Aorta (tissue), 5 donors: ENCODE measurements around the gene TSHZ2. TPM values are rescaled to one million over a fixed set of nuclear protein-coding genes. Genes with fewer than 3 reads are reported as not detected.

Source experiments
- ATAC-seq: fragments of 200-7000 bp; cut with Tn5 transposase; one replicate; pipeline ENCODE4 v1.9.1; 2022; ENCODE audit warnings: moderate library complexity; ENCODE audit not compliant: low FRiP score
- DNase-seq, 2 donors: peaks; one replicate each; pipeline ENCODE4 v3.0.0-alpha.2; 2020
- H3K27ac ChIP-seq, 2 donors: one replicate each; pipeline ENCODE4 v1.5.1; 2013; ENCODE audit warnings: low read length in 2 of 2, mild to moderate bottlenecking in 2 of 2, moderate library complexity in 2 of 2, control low read depth in 1 of 2, inconsistent platforms in 1 of 2, low read depth in 1 of 2
- H3K27me3 ChIP-seq, 2 donors: one replicate each; pipeline ENCODE4 v1.6.1; 2013; ENCODE audit warnings: control low read depth in 1 of 2, low read length in 1 of 2, mild to moderate bottlenecking in 1 of 2, moderate library complexity in 1 of 2; ENCODE audit not compliant: insufficient read depth in 2 of 2, control insufficient read depth in 1 of 2
- H3K36me3 ChIP-seq, 2 donors: one replicate each; pipeline ENCODE4 v1.6.1; 2013; ENCODE audit warnings: control low read depth in 1 of 2, low read length in 1 of 2, mild to moderate bottlenecking in 1 of 2; ENCODE audit not compliant: insufficient read depth in 2 of 2, control insufficient read depth in 1 of 2
- H3K4me1 ChIP-seq, 2 donors: one replicate each; pipeline ENCODE4 v1.6.1; 2013; ENCODE audit warnings: low read length in 2 of 2, control low read depth in 1 of 2, mild to moderate bottlenecking in 1 of 2, moderate library complexity in 1 of 2; ENCODE audit not compliant: insufficient read depth in 2 of 2, control insufficient read depth in 1 of 2
- H3K4me3 ChIP-seq, 2 donors: one replicate each; pipeline ENCODE4 v1.5.1; 2013; ENCODE audit warnings: low read length in 2 of 2, control low read depth in 1 of 2, mild to moderate bottlenecking in 1 of 2
- H3K9me3 ChIP-seq: one replicate; pipeline ENCODE4 v1.6.1; 2013; ENCODE audit warnings: mild to moderate bottlenecking, low read length; ENCODE audit not compliant: control insufficient read depth
- WGBS, 2 donors: extraction: QIAGEN DNeasy Blood & Tissue Kit; methylation state at CpG; one replicate each; pipeline ENCODE4 v1.1.7; 2013; 5-methylcytosine and 5-hydroxymethylcytosine counted together
- intact Hi-C, 2 donors: fragments of 100-400 bp; cut with DNase I; formaldehyde crosslinking; loops; one replicate each; pipeline versions ENCODE4 v1.14.2 to v1.15.0; 2022
- polyA plus RNA-seq, 2 donors: library from polyadenylated mRNA; stranded (reverse); fragments of 200-250 nt; gene quantifications; one replicate each; pipeline ENCODE4 v1.2.3, GENCODE V29; 2013
- total RNA-seq, 2 donors: library from RNA; stranded (reverse); fragmentation: NEBNext Ultra II Directional; extraction: Animal tissue kit (Norgen Biotek cat#: 25700); gene quantifications; one replicate each; pipeline ENCODE4 v1.2.1, GENCODE V29; 2021
- donor health status: healthy with polysubstance abuse.
- donor health status: Bipolar disorder and iron deficiency.
- donor health status: DM: no; HTN: no; CAD: no.
- donor health status: DM: no; HTN: no; CAD: no.
- donor health status: DM: yes; HTN: yes; CAD: no.

The TSHZ2 gene
- total and polyA plus RNA-seq, 4 donors = 0.08 to 95.4 (median 13.3) TPM

DNA sequence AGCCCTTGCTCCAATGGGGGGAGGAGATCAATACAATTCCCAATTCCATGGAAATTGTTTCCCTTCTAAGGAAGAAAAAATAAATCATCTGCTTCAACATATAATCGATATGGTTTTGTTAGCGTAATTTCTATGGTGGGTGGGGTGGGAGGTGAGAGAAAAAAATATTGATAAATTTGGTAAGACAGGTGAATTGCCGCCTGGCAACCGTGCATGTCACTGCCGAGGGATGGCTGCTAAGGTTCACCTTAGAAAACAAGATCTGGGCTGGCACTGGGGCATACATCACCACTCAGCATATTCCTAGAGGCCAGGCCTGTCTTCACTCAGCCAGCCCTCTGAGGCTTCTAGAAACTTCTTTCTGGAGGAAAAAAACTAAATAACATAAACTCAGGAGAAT lies 517.4 kb downstream of the TSHZ2 start:
- ATAC-seq (no peak), DNase-seq (no peak)
- H3K27me3 ChIP-seq = no peaks in the 10 kb centered on the region
- intact Hi-C loops = no loop called here
- H3K9me3 ChIP-seq = no peaks in the 10 kb centered on the region
- H3K4me1 ChIP-seq = no peaks in the 10 kb centered on the region
- no peaks in the 10 kb centered on the region for H3K36me3 ChIP-seq
- H3K4me3 ChIP-seq = no peak overlapping the region
- no peak overlapping the region for H3K27ac ChIP-seq
- 86 to 91% methylated on average over 5 of the region's 5 CpGs for WGBS, 2 donors

DNA sequence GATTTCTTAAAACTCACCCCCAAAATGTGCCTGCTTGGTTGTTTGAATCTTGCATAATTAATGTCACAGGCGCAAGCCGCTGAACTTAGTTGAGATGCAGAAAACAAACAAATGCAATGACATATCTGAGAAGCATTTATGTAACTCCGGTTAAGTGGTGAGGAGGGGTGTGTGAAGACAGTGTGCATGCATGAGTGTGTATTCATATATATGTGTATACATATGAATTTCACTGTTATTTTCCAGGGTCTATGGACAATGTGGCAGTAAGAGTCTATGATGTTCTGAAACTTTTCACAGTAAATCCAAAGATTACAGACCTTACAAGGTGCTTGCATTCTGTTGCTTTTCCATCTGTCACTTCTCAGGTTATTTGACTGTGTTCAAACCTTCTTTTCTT lies 518.5 kb downstream of the TSHZ2 start:
- Histone ChIP-seq H3K27ac (no peak overlapping the region), H3K36me3 (no peaks in the 10 kb centered on the region), H3K4me3 (no peak overlapping the region), H3K9me3 (no peaks in the 10 kb centered on the region), H3K27me3 (no peaks in the 10 kb centered on the region), H3K4me1 (no peaks in the 10 kb centered on the region)
- ATAC-seq (no peak), DNase-seq (no peak)
- WGBS, 2 donors = 73 to 76% methylated on average over 3 of the region's 3 CpGs
- intact Hi-C loops = no loop called here

DNA sequence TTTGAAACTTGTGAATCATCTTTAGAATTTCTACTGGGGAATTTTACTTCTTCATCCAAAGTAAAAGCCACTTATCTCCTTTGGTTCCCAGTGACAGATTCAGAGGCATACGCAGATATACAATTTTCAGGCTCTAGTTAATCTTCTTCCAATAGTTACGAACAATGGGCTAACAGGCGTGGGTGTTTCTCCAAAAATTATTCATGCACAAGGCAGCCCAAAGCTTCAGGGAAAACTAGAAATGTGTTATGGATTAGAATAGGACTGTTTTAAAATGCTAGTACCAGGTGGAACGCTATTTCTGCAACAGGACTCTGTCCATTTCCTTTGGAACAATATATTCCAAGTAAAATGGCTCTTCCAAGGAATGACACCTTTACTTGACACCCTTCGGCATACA lies 519.3 kb downstream of the TSHZ2 start:
- 82 to 83% methylated on average over 5 of the region's 5 CpGs for WGBS, 2 donors
- DNase-seq = no peak
- no peak overlapping the region for H3K4me3 ChIP-seq
- H3K27me3 ChIP-seq = no peaks in the 10 kb centered on the region
- H3K36me3 ChIP-seq = no peaks in the 10 kb centered on the region
- no peaks in the 10 kb centered on the region for H3K4me1 ChIP-seq
- intact Hi-C loops = no loop called here
- H3K9me3 ChIP-seq = no peaks in the 10 kb centered on the region
- no peak overlapping the region for H3K27ac ChIP-seq
- no peak for ATAC-seq

DNA sequence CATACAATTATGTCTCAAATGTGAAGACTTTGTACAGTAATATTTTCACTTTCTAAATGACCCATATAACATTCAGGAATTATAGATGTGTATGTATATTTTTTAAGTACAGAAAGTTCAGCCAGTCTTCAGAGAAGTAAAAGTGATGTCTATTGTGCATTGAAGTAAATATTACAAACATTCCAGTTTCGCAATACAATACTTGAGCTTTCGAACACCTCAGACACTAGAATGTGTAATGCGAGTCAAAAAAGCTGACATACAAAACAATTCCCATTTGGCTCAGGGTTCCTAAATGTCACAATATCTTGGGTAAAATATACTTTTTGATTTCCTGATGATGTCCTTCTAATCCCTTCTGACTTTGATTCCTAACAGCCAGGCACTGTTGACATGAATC lies 520.1 kb downstream of the TSHZ2 start:
- Histone ChIP-seq H3K27me3 (no peaks in the 10 kb centered on the region), H3K4me3 (no peak overlapping the region), H3K9me3 (no peaks in the 10 kb centered on the region), H3K27ac (no peak overlapping the region), H3K36me3 (no peaks in the 10 kb centered on the region), H3K4me1 (no peaks in the 10 kb centered on the region)
- 80 to 90% methylated on average over 3 of the region's 3 CpGs for WGBS, 2 donors
- DNase-seq = no peak
- intact Hi-C loops = no loop called here
- ATAC-seq = no peak

DNA sequence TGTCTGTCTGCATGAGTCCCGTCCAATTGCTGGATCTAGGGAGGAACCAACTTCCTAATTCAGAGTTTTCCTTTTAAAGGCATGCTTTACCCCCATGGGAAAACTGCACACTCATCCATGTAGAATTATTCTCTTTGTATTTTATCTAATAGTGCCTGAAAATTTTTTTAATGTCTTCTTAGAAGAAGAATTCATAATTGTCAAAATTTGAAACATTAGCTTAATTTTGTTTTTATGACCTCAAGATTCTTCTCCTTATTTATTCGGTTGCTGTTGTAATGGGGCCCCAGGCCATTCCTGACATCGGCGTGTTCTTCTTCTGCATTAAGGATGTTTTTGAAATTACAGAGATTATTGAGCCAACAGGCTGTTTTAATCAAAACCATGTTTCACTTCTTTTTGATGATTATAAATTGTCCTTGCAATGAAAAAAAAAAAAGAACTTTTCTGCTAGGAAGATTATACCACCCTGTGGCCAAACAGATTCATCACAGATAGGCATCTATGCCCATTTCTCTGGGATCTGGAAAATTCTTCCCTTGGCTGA lies 521.2 kb downstream of the TSHZ2 start:
- Histone ChIP-seq H3K4me3 (no peak overlapping the region), H3K4me1 (no peaks in the 10 kb centered on the region), H3K27me3 (no peaks in the 10 kb centered on the region), H3K9me3 (peaks cover 2% of the 10 kb centered on the region), H3K36me3 (no peaks in the 10 kb centered on the region), H3K27ac (no peak overlapping the region)
- ATAC-seq (no peak), DNase-seq (no peak)
- intact Hi-C loops = no loop called here
- WGBS, 2 donors = 46 to 61% methylated on average over 4 of the region's 4 CpGs

DNA sequence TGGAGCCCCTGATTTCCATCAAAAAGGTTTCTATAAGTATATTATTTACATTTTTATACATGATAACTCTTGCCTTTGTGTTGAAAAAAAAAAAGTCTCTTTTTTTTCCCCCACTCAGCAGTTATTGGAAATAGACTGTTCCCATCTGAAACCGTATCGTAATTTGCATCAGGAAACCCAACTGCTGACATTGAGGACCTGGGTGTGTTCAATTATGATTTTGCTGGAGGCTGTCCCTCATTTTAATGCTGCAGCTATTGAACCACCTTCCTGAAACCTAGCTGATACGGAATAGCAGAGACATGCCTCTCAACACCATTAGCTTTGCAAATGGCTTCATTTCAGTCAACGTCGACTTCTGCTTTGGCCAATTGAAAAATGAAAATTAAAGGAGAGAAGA lies 522.6 kb downstream of the TSHZ2 start:
- H3K27ac ChIP-seq = no peak overlapping the region
- ATAC-seq = no peak
- 55 to 67% methylated on average over 5 of the region's 5 CpGs for WGBS, 2 donors
- H3K36me3 ChIP-seq = no peaks in the 10 kb centered on the region
- no peak overlapping the region for H3K4me3 ChIP-seq
- no peak for DNase-seq
- no peaks in the 10 kb centered on the region for H3K4me1 ChIP-seq
- H3K9me3 ChIP-seq = peaks cover 2% of the 10 kb centered on the region
- intact Hi-C loops = no loop called here
- no peaks in the 10 kb centered on the region for H3K27me3 ChIP-seq

DNA sequence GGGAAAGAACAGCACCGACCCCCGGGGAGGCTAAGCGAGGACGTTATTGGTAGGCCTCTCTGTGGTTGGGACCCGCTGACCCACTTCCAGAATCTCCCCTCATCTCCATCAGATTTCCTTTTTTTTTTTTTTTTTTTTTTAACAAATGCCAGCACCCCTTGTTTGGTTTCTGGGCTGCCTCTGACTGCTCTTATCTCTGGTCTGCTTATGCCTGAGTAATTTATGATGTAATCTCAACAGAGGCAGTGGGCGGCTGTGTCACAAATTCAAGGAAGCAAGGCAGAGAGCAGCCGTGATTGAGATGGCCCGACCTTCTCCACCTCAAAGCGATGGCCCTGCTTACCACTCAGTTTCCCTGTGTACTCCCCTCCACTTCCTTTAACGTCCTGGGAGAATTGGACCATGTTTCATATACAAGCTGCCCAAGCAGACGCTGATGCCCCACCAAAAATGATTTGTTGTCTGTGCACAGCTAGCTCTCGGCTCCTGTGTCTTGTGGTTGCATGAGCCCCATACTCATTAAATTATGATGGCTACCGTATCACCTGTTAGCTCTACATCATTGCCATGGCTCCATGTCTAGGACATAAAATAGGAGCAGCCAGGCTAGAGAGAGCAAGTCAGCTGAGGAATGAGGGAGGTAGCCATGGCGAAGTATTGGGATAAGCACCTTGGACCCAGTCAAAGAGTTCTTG lies 523.4 kb downstream of the TSHZ2 start:
- Histone ChIP-seq H3K4me3 (no peak overlapping the region), H3K4me1 (no peaks in the 10 kb centered on the region), H3K27me3 (no peaks in the 10 kb centered on the region), H3K27ac (no peak overlapping the region), H3K36me3 (no peaks in the 10 kb centered on the region), H3K9me3 (peaks cover 2% of the 10 kb centered on the region)
- DNase-seq = no peak
- 26 to 33% methylated on average over 14 of the region's 14 CpGs for WGBS, 2 donors
- no peak for ATAC-seq
- intact Hi-C loops = no loop called here

DNA sequence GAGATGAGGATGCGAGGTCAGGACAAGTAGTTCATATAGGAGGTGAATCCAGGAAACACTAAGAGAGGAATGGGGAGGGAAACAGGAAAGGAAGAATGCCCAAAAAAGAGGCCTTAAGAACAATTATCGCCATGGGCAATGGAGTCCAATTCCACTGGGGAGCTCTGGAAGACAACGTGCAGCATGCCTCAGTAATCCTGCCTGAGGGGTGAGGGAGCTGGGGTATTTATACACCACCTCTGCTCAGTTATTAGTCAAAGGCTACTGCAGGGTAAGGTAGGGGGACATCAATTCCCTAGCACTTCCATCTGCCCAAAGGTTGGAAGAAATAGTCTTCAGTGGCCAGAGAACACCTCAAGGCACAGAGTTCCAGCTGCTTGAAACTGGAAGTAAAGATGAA lies 525.1 kb downstream of the TSHZ2 start:
- Histone ChIP-seq H3K4me1 (no peaks in the 10 kb centered on the region), H3K36me3 (no peaks in the 10 kb centered on the region), H3K27me3 (no peaks in the 10 kb centered on the region), H3K9me3 (peaks cover 2% of the 10 kb centered on the region), H3K4me3 (no peak overlapping the region), H3K27ac (no peak overlapping the region)
- intact Hi-C loops = no loop called here
- 93 to 94% methylated on average over 3 of the region's 3 CpGs for WGBS, 2 donors
- DNase-seq (no peak), ATAC-seq (no peak)

DNA sequence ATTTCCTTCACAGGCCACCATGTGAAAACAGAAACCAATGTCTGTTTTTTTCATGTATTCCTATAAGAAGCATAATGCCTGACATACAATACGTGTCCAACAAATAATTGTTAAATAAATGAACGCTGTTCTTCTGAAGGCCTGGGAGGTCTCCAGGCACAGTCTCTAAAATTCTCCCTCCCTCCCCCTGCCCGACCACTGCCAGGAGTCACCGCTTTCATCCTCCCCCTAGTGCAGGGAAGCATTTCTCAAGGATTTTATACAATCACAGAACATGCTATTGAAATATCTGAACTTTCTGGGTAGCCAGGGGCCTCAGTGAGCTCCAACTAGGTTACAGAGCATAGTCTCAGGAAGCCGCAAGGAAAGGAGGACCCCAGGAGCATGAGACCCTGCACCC lies 526.2 kb downstream of the TSHZ2 start:
- Histone ChIP-seq H3K4me1 (no peaks in the 10 kb centered on the region), H3K4me3 (no peak overlapping the region), H3K27me3 (no peaks in the 10 kb centered on the region), H3K27ac (no peak overlapping the region), H3K36me3 (no peaks in the 10 kb centered on the region), H3K9me3 (peaks cover 2% of the 10 kb centered on the region)
- DNase-seq = no peak
- ATAC-seq = no peak
- WGBS, 2 donors = 63 to 69% methylated on average over 5 of the region's 5 CpGs
- intact Hi-C loops = no loop called here
